GM18858 (cell line): ENCODE results near the gene TMOD2.

Experiments used
- ATAC-seq: cut with Tn5 transposase; IDR thresholded peaks from one replicate; pipeline ENCODE4 v1.9.1; 2021; ENCODE audit not compliant: unreplicated experiment

TMOD2 gene

DNA sequence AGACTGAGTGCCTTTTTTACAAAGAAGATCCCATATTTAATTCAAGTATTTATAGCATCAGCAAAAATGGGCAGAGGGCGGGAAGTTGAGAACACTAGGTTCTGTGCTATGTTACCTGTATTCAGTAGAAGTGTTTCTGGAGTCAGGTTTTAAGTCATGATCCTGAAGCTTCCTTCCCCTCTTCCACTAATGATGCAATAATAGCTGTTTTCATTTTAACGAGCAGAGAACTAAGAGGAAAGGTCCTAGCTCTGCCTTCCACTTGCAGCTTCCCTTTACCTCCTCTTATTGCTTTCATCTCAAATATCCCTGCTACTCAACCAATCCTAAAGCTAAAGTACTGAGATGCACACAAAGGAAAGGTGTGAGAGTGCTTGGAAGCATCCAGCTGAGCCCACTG is 61.2 kb downstream of the TMOD2 start:
- no peak for ATAC-seq

DNA sequence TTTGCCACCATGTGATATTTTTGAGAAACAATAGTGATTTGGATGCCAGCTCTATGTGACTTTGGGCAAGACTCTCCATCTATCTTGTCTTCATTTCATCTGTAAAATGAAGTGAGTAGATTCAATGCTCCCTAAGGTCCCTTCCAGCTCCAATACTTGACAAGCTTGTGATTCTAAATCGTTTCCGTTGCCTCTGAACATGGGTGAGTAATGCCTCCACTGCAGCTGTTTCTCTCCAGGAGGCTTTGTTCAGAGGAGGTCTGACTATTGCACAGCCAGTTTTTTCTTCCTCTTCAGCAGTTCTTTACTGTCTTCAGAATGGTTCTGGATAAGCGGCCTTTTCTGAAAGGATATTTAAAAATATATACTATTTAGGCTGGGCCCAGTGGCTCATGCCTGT is 63.2 kb downstream of the TMOD2 start:
- no peak for ATAC-seq

GRCh38 chr15:51816611-51817010 is 65.2 kb downstream of the TMOD2 start:
- ATAC-seq: no peak

GRCh38 chr15:51818150-51818549 is 66.8 kb downstream of the TMOD2 start:
- no peak for ATAC-seq

- ATAC-seq: no peak
These were observed 74.3 kb downstream of the TMOD2 start for GRCh38 chr15:51825698-51826097.

DNA sequence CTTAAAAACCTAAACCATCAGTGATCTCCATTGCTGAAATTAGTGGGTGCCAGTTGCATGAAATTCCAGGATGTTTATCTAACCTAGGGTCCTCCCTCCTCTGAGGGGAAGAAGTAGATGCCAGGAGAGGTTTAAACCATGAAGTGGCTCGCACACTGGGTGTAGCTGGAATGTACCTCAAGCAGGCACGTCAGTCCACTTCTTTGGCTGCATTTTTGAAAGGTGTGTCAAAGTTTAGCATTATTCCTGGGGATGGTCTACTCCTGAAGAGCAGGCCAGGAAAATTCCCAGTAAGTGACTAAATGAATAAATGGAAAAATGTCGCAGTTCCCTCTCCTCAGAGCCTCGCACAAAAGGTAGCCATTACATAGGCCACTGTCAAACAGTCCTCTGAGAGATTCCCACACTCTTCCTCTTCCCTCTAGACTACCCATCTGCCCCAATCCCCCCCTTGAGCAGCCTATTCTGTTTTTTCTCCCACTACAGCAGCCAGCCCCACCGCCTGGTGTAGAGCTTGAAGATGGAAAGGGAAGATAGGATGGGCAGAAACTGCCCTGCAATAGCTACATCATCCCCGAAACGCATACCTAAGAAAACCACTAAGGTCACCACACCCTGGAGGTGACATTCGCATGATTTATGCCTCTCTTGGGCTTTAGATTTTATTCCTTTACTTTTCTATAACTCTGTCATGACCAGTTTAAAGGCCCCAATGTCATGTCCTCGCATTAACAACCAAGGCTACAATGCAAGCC is 77.4 kb downstream of the TMOD2 start:
- no peak for ATAC-seq

DNA sequence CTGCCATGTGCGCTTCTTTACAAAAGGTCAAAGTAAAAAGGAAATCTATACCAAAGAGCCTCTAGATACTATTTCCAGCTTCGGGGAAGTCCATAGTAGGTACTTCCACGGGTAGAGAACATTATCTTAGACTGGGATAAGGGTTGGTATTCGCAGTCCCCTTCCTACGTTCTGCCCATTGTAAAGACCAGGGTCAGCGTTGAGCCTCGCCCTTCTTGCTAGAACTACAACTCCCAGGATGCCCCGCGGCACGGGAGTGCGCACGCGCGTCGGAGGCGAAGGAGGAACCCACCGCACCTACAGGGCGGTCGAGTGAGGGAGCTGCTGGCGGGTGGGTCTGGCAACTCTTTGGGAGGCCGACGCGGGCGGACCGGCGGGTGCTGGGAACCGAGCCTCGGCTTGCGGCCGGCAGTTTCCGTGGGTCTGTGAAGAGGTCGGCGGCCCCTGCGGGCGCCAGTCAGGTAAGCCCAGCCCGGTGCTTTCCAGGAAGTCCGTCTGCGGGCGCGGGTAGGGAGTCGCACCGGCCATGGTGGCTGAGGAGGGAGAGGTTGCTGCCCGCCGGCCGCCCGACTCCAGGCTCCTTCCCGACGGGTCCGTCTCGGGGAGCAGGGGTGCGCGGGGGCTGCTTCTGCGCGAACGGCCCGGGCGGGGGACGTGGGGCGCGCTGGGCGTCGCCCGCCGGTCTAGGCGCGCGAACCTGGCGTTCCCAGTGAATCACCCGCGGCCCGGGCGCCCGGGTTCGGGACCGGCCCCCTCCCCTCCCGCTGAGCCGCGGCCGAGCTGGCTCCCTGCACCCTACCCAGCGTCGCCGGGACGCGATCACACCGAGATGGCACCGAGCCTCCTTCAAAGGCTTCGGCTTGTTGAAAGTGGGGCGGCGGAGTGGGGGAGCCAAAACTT is 78.2 kb downstream of the TMOD2 start, which contains the start of gene TMOD3:
Gene TMOD3 (plus strand): TSS at position 278 of the 900 bp plus-strand sequence. CDS start 33,232 bp downstream, outside the sequence.
- ATAC-seq: peak; percentile 62

- peak; percentile 2 for ATAC-seq
These were observed 78.9 kb downstream of the TMOD2 start for GRCh38 chr15:51830276-51830806.

DNA sequence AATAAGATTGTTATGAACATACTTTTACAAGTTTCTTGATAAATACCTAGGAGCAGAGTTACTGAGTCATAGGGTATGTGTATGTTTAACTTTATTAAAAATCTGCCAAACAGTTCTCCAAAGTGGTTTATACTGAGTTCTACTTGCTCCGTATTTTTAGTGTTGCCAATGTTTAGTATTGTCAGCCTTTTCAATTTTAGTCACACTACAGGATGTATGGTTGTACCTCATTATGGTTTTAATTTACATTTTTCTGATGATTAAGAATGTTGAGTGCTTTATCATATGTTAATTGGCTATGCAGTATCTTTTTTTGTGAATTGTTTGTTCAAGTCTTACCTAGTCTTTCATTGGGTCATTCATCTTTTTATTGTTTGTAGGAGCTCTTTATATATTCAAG is 82.4 kb downstream of the TMOD2 start:
- ATAC-seq: no peak

GRCh38 chr15:51837792-51838251 is 86.4 kb downstream of the TMOD2 start:
- ATAC-seq: peak; percentile 59

GRCh38 chr15:51838270-51838669 is 86.9 kb downstream of the TMOD2 start:
- no peak for ATAC-seq

- no peak for ATAC-seq
These were observed 89.3 kb downstream of the TMOD2 start for GRCh38 chr15:51840692-51841091.

DNA sequence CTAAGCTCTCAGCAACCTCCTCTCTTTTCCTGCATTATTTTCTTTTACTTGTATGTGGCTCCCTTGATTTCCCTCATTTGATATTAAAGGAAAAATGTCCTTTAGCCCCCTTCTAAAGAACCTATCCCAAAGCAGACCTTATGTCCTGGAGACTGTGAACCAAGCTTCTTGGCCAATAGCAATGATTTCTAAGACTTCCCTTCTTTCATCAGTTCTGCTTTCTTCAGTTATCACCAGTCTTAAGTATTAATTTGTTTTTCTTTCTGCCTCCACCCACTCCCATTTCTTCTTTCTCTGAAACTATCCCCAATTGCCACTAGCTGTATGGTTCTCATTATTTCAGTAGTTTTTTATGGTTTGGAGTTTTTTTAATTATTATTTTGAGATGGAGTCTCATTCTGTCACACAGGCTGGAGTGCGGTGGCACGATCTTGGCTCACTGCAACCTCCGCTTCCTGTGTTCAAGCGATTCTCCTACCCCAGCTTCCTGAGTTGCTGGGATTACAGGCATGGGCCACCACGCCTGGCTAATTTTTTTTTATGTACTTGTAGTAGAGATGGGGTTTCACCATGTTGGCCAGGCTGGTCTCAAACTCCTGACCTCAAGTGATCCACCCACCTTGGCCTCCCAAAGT is 90.1 kb downstream of the TMOD2 start:
- no peak for ATAC-seq

DNA sequence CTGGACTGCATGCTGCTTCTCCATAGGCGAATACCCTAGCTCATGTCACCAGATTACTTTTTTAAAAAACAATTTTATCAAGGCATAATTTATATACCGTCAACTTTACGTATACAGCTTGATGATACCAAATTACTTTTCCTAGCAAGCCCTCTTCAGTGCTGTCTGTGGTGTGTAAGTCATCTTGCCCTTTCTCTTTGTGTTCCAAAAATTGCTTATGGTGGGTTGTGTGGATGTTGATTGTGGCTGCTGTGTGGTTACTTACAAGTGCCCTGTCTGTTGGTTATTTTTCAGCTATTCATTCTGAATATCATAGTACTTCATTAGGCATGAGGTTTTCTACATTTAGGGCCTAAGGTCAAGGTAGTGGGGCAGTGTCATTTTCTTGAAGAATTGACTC is 90.9 kb downstream of the TMOD2 start:
- ATAC-seq: no peak

DNA sequence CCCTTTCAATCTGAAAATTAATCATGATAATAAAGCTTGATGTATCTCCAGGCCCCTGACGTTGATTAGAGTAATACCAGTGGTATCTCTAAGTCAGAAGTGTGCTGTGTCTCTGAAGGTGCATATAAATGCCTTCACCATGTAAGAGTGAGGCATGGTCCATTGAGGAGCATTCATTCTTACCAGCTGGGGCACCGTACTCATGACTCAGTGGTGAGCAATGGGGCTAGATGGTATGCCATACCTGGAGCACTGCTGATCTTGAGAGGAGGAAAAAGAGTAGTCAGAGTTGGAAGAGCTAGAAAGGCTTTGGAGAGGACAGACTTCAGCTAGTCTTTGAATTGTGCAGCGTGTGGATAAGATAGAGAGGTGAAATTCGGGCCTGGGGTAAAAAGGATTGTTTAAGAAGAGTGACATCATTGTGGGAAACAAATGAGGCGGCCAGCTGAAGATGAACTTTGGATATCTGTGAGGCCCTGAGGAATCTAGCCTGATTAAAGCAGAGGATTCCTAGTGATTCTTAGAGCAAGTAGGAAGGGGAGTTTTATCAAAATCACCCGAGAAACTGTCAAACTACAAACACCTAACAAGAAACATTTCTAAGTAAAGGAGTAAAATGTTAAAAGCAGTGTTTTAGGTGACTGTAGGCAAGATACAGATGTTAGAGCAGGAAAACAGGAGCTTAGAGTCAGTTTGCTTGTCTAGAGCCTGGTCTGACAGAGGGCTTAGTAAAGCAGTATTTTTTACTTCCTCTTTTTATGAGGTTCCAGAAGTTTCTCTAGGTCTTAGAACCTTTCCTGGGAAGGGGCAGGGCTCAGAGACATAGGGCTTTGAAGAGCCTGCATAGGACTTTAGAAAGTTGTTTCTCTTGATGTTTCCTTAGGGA is 91.7 kb downstream of the TMOD2 start:
- ATAC-seq: no peak

GRCh38 chr15:51844747-51845426 is 93.5 kb downstream of the TMOD2 start:
- no peak for ATAC-seq

DNA sequence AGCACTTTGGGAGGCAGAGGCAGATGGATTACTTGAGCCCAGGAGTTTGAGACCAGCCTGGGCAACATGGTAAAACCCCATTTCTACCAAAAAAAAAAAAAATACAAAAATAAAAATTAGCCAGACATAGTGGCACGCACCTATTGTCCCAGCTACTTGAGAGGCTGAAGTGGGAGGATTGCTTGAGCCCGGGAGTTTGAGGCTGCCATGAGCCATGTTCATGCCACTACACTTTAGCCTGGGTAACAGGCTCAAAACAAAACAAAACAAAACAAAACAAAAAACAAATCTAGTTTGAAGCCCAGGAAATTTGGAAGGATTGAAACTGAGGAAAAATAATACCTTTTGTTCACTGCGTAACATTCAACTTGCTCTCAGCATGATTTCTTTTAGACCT is 94.7 kb downstream of the TMOD2 start:
- no peak for ATAC-seq

GRCh38 chr15:51846463-51847230 is 95.2 kb downstream of the TMOD2 start:
- ATAC-seq: no peak

DNA sequence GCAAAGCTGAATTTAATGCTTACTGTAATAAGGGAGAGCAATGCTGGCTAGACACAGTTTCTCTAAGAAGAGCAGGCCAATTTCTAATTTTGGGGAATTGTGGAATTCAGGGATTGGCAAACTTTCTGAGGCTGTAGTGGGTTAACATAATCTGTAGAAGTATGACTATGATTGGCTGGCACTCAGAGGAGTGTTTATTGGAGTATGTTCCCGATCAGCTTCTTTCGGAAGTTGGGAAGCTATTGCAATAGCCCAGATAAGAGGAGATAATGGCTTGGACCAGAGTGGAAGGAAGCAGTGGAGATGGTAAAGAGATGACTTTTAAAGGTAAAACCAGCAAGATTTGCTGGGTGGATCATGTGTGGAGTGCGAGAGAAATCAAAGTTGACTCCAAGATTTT is 97.4 kb downstream of the TMOD2 start:
- no peak for ATAC-seq
